Upper lobe of left lung (tissue), 6 donors: ENCODE results near the gene ROBO3. TPM values are rescaled to one million over a fixed set of nuclear protein-coding genes. Genes with fewer than 3 reads are reported as not detected.

ENCODE experiments used
- ATAC-seq, 2 donors: fragments of 200-7000 bp; cut with Tn5 transposase; one replicate each; pipeline ENCODE4 v1.9.1; 2022; ENCODE audit warnings: mild to moderate bottlenecking in 2 of 2, moderate library complexity in 2 of 2; ENCODE audit not compliant: low FRiP score in 2 of 2
- DNase-seq, 2 donors: peaks; one replicate each; pipeline ENCODE4 v3.0.0-alpha.2; 2019 to 2020
- H3K27ac ChIP-seq, 4 donors: fragments of 200-600 bp; sonication (generic); one replicate each; pipeline ENCODE4 v1.5.1; 2016 to 2019
- H3K27me3 ChIP-seq, 4 donors: fragments of 200-600 bp; sonication (generic); one replicate each; pipeline ENCODE4 v1.5.1; 2017 to 2019
- H3K36me3 ChIP-seq, 4 donors: fragments of 200-600 bp; sonication (generic); one replicate each; pipeline ENCODE4 v1.5.1; 2016 to 2019
- H3K4me1 ChIP-seq, 4 donors: fragments of 200-600 bp; sonication (generic); one replicate each; pipeline ENCODE4 v1.5.1; 2018 to 2019
- H3K4me3 ChIP-seq, 4 donors: fragments of 200-600 bp; sonication (generic); one replicate each; pipeline ENCODE4 v1.5.1; 2017 to 2019; ENCODE audit warnings: mild to moderate bottlenecking in 2 of 4, moderate library complexity in 1 of 4
- H3K9me3 ChIP-seq, 4 donors: fragments of 200-600 bp; sonication (generic); one replicate each; pipeline ENCODE4 v1.5.1; 2018 to 2019
- EP300 ChIP-seq, 4 donors: sonication (generic); formaldehyde crosslinking; IDR thresholded peaks; one replicate each; pipeline ENCODE4 v1.5.1; 2017; ENCODE audit warnings: antibody characterized with exemption in 4 of 4, control low read depth in 2 of 4
- POLR2A ChIP-seq, 4 donors: fragments of 450-650 bp; IDR thresholded peaks; one replicate each; pipeline ENCODE4 v1.5.1; 2016 to 2017; ENCODE audit warnings: antibody characterized with exemption in 4 of 4, mild to moderate bottlenecking in 2 of 4
- POLR2AphosphoS5 ChIP-seq, 2 donors: sonication (generic); formaldehyde crosslinking; IDR thresholded peaks; one replicate each; pipeline ENCODE4 v1.5.1; 2017; ENCODE audit warnings: antibody characterized with exemption in 2 of 2
- WGBS, 2 donors: methylation state at CpG; one replicate each; pipeline ENCODE4 v1.1.5; 2017 to 2018; 5-methylcytosine and 5-hydroxymethylcytosine counted together
- total RNA-seq, 6 donors: library from RNA; depleted of rRNA in 4 of 6; stranded (reverse); fragments of >200 nt in 4 of 6; gene quantifications; one replicate each; pipeline versions ENCODE4 v1.1.0 to v1.2.1, GENCODE V29; 2016 to 2021
- TF ChIP-seq, protein P1 (sequence below), 6 experiments: fragments of 450-650 bp in 4 of 6; fragments of 200-600 bp in 2 of 6; sonication (generic) in 2 of 6; IDR thresholded peaks; one replicate each; pipeline ENCODE4 v1.5.1; 2016 to 2019; ENCODE audit warnings: antibody characterized with exemption in 6 of 6
- donor health status: DM: no; HTN: no; CAD: no; lungs with moderate emphysema.
- donor health status: DM: no; HTN: yes; CAD: no; lungs with severe emphysema.

Gene ROBO3
- total RNA-seq, 6 donors from 2014 or later: 6.4 to 40.9 (median 7.5) TPM

- H3K4me1 ChIP-seq: peaks cover 11 to 24% (median 16%) of the 10 kb centered on the region in 4 donors
- ATAC-seq (no peak), DNase-seq (peak in 1 of 2 donors; percentile 38)
- peaks cover 0 to 26% (median 15%) of the 10 kb centered on the region in 4 donors for H3K27me3 ChIP-seq
- no peak overlapping the region for H3K4me3 ChIP-seq
- 29 to 33% methylated on average over 11 of the region's 11 CpGs for WGBS, 2 donors
- no peak for TF ChIP-seq EP300 (IDR thresholded peaks at IDR 0.05)
- TF ChIP-seq, protein P1, sequence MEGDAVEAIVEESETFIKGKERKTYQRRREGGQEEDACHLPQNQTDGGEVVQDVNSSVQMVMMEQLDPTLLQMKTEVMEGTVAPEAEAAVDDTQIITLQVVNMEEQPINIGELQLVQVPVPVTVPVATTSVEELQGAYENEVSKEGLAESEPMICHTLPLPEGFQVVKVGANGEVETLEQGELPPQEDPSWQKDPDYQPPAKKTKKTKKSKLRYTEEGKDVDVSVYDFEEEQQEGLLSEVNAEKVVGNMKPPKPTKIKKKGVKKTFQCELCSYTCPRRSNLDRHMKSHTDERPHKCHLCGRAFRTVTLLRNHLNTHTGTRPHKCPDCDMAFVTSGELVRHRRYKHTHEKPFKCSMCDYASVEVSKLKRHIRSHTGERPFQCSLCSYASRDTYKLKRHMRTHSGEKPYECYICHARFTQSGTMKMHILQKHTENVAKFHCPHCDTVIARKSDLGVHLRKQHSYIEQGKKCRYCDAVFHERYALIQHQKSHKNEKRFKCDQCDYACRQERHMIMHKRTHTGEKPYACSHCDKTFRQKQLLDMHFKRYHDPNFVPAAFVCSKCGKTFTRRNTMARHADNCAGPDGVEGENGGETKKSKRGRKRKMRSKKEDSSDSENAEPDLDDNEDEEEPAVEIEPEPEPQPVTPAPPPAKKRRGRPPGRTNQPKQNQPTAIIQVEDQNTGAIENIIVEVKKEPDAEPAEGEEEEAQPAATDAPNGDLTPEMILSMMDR (IDR thresholded peaks at IDR 0.05): no peak
- TF ChIP-seq POLR2AphosphoS5 (IDR thresholded peaks at IDR 0.05): no peak
- TF ChIP-seq POLR2A (IDR thresholded peaks at IDR 0.05): no peak
- H3K27ac ChIP-seq: no peak overlapping the region
- no peaks in the 10 kb centered on the region for H3K9me3 ChIP-seq
- H3K36me3 ChIP-seq: no peaks in the 10 kb centered on the region
These were observed 19.1 kb upstream of the ROBO3 start for GRCh38 chr11:124846070-124846673.

GRCh38 chr11:124859171-124859570 lies 6.1 kb upstream of the ROBO3 start:
- ATAC-seq: no peak
- no peak overlapping the region for H3K27ac ChIP-seq
- TF ChIP-seq POLR2A (IDR thresholded peaks at IDR 0.05): no peak
- TF ChIP-seq, protein P1 (IDR thresholded peaks at IDR 0.05): no peak
- H3K9me3 ChIP-seq: no peaks in the 10 kb centered on the region
- DNase-seq: no peak
- 85 to 94% methylated on average over 2 of the region's 2 CpGs for WGBS, 2 donors
- no peaks in the 10 kb centered on the region for H3K36me3 ChIP-seq
- H3K4me1 ChIP-seq: peaks cover 10 to 16% (median 14%) of the 10 kb centered on the region in 4 donors
- H3K4me3 ChIP-seq: no peak overlapping the region
- peaks cover 0 to 10% (median 3%) of the 10 kb centered on the region in 4 donors for H3K27me3 ChIP-seq

GRCh38 chr11:124861670-124862069 lies 3.6 kb upstream of the ROBO3 start:
- WGBS, 2 donors: 45 to 56% methylated on average over 2 to 4 of the region's 4 CpGs
- Histone ChIP-seq H3K4me3 (no peak overlapping the region), H3K27me3 (peaks cover 1 to 34% (median 22%) of the 10 kb centered on the region in 4 donors), H3K27ac (no peak overlapping the region), H3K4me1 (peaks cover 31 to 40% (median 34%) of the 10 kb centered on the region in 4 donors), H3K36me3 (no peaks in the 10 kb centered on the region), H3K9me3 (no peaks in the 10 kb centered on the region)
- no peak for ATAC-seq
- TF ChIP-seq EP300 (IDR thresholded peaks at IDR 0.05): no peak
- TF ChIP-seq, protein P1 (IDR thresholded peaks at IDR 0.05): no peak
- no peak for TF ChIP-seq POLR2A (IDR thresholded peaks at IDR 0.05)
- no peak for DNase-seq

- no peak overlapping the region for H3K27ac ChIP-seq
- ATAC-seq (peak; percentile 12 to 69), DNase-seq (peak in 1 of 2 donors; percentile 79)
- 5 to 8% methylated on average over 23 to 31 of the region's 31 CpGs for WGBS, 2 donors
- H3K36me3 ChIP-seq: no peaks in the 10 kb centered on the region
- peaks cover 2 to 46% (median 29%) of the 10 kb centered on the region in 4 donors for H3K27me3 ChIP-seq
- H3K4me3 ChIP-seq: peak overlapping the region in 3 of 4 donors; percentile 16 to 31 (median 17)
- TF ChIP-seq, protein P1 (IDR thresholded peaks at IDR 0.05): no peak
- TF ChIP-seq POLR2A (IDR thresholded peaks at IDR 0.05) (no peak), POLR2AphosphoS5 (IDR thresholded peaks at IDR 0.05) (no peak), EP300 (IDR thresholded peaks at IDR 0.05) (no peak)
- no peaks in the 10 kb centered on the region for H3K9me3 ChIP-seq
- peaks cover 41 to 54% (median 47%) of the 10 kb centered on the region in 4 donors for H3K4me1 ChIP-seq
These were observed 2.0 kb upstream of the ROBO3 start for GRCh38 chr11:124863137-124863825.
